Activated CD8-positive, alpha-beta T cell treated with anti-CD3 and anti-CD28 coated beads for 36 hours (primary cell): ENCODE results near the gene XRN1. TPM values are rescaled to one million over a fixed set of nuclear protein-coding genes. Genes with fewer than 3 reads are reported as not detected.
"Not testable (repeated sequence)": the region's sequence is repeated elsewhere in the genome, so short reads cannot be mapped to it uniquely, and the experiment has no call there.

Experiments
- ATAC-seq: fragments of 200-7000 bp; cut with Tn5 transposase; one replicate; pipeline ENCODE4 v1.10.0; 2021; ENCODE audit warnings: mild to moderate bottlenecking, moderate library complexity
- CTCF ChIA-PET: fragments of 350-600 bp; sonication (Branson Sonifier 250); formaldehyde crosslinking; loops from one replicate; lab custom pipeline; 2021; ENCODE audit warnings: antibody characterized with exemption; lab: Charles Lee
- POLR2A ChIA-PET: fragments of 350-600 bp; sonication (Branson Sonifier 250); formaldehyde crosslinking; loops from one replicate; lab custom pipeline; 2021; ENCODE audit warnings: antibody characterized with exemption; lab: Charles Lee
- DNase-seq: peaks from one replicate; pipeline ENCODE4 v3.0.0-alpha.2; 2020
- H3K27ac Mint-ChIP-seq: one replicate; pipeline ENCODE4 v1.8.0; 2021; ENCODE audit warnings: mild to moderate bottlenecking, mixed read lengths
- H3K27me3 Mint-ChIP-seq: one replicate; pipeline ENCODE4 v1.8.0; 2021; ENCODE audit warnings: mixed read lengths
- H3K36me3 Mint-ChIP-seq: one replicate; pipeline ENCODE4 v1.8.0; 2021; ENCODE audit warnings: low read depth, mixed read lengths
- H3K4me1 Mint-ChIP-seq: one replicate; pipeline ENCODE4 v1.8.0; 2021; ENCODE audit warnings: low read depth, mixed read lengths
- H3K4me3 Mint-ChIP-seq: one replicate; pipeline ENCODE4 v1.8.0; 2021; ENCODE audit warnings: mild to moderate bottlenecking, moderate library complexity, mixed read lengths
- H3K9me3 Mint-ChIP-seq: one replicate; pipeline ENCODE4 v1.8.0; 2021; ENCODE audit warnings: mixed read lengths
- CTCF ChIP-seq: fragments of 200-600 bp; IDR thresholded peaks from one replicate; pipeline ENCODE4 v1.8.0; 2022; ENCODE audit warnings: antibody characterized with exemption, mild to moderate bottlenecking
- intact Hi-C: fragments of 100-400 bp; cut with micrococcal nuclease; formaldehyde crosslinking; loops from one replicate; pipeline ENCODE4 v1.10.0; 2022
- total RNA-seq, 2 experiments: library from RNA; stranded (reverse); gene quantifications; one replicate each; pipeline ENCODE4 v1.2.3, GENCODE V29; 2021

XRN1 gene
- total RNA-seq, 2 experiments from 2014 or later: 41.3 to 43.5 TPM

GRCh38 chr3:142447301-142447851, 461 bp downstream of the XRN1 start:
- H3K4me3 Mint-ChIP-seq: peak overlapping the region; percentile 96
- H3K9me3 Mint-ChIP-seq: no peaks in the 10 kb centered on the region
- intact Hi-C loops: loop anchor here (5.0 kb wide), 2 partner anchors 60 to 555 kb away; partner anchors contain the start of gene U2SURP
- CTCF ChIA-PET: no interaction called here
- POLR2A ChIA-PET: interaction anchor here (0.7 to 1.5 kb wide), 3 partner anchors 60 to 570 kb away, joined by 3 to 8 read pairs (median 4); partner anchors contain the start of gene ATR
- TF ChIP-seq CTCF: no peak
- H3K27ac Mint-ChIP-seq: peak overlapping the region; percentile 98
- H3K4me1 Mint-ChIP-seq: peaks cover 29% of the 10 kb centered on the region
- H3K27me3 Mint-ChIP-seq: no peaks in the 10 kb centered on the region
- H3K36me3 Mint-ChIP-seq: peaks cover 35% of the 10 kb centered on the region
- ATAC-seq: peak; percentile 28
- peak; percentile 72 for DNase-seq

- peak; percentile 43 for DNase-seq
- ChIA-PET POLR2A (interaction anchor here (1.5 kb wide), 1 partner anchor 133 kb away, joined by 8 read pairs; the partner anchor contains the start of gene ATR), CTCF (interaction anchor here (0.6 kb wide), 1 partner anchor 66 kb away, joined by 3 read pairs; no protein-coding TSS in a partner anchor)
- no peak for TF ChIP-seq CTCF
- intact Hi-C loops: loop anchor here (5.0 kb wide), 2 partner anchors 61 to 556 kb away; partner anchors contain the start of gene U2SURP
- H3K4me1 Mint-ChIP-seq: peaks cover 33% of the 10 kb centered on the region
- H3K4me3 Mint-ChIP-seq: peak overlapping the region; percentile 96
- peak; percentile 49 for ATAC-seq
- H3K27me3 Mint-ChIP-seq: no peaks in the 10 kb centered on the region
- no peaks in the 10 kb centered on the region for H3K9me3 Mint-ChIP-seq
- peak overlapping the region; percentile 98 for H3K27ac Mint-ChIP-seq
- peaks cover 31% of the 10 kb centered on the region for H3K36me3 Mint-ChIP-seq
Measured at GRCh38 chr3:142445816-142446254, 2.0 kb downstream of the XRN1 start.

GRCh38 chr3:142444343-142444742, 3.5 kb downstream of the XRN1 start:
- peaks cover 38% of the 10 kb centered on the region for H3K4me1 Mint-ChIP-seq
- H3K27ac Mint-ChIP-seq: no peak overlapping the region
- no peaks in the 10 kb centered on the region for H3K9me3 Mint-ChIP-seq
- ChIA-PET CTCF (interaction anchor here (0.5 to 1.0 kb wide), 2 partner anchors 30 to 113 kb away, joined by 3 to 4 read pairs; no protein-coding TSS in a partner anchor), POLR2A (no interaction called here)
- DNase-seq (no peak), ATAC-seq (no peak)
- peaks cover 23% of the 10 kb centered on the region for H3K36me3 Mint-ChIP-seq
- TF ChIP-seq CTCF: no peak
- H3K4me3 Mint-ChIP-seq: no peak overlapping the region
- H3K27me3 Mint-ChIP-seq: no peaks in the 10 kb centered on the region
- intact Hi-C loops: no loop called here

- H3K27ac Mint-ChIP-seq, intact Hi-C loops: not testable (repeated sequence)
Measured at GRCh38 chr3:142443060-142443459, 4.8 kb downstream of the XRN1 start.

GRCh38 chr3:142439499-142440220, 8.2 kb downstream of the XRN1 start:
- DNase-seq, H3K9me3 Mint-ChIP-seq, H3K4me3 Mint-ChIP-seq, H3K27ac Mint-ChIP-seq, ATAC-seq, CTCF ChIA-PET, H3K27me3 Mint-ChIP-seq, intact Hi-C loops: not testable (repeated sequence)
- POLR2A ChIA-PET: interaction anchor here (0.6 kb wide), 1 partner anchor 49 kb away, joined by 3 read pairs; no protein-coding TSS in a partner anchor
- Mint-ChIP-seq H3K4me1 (peaks cover 45% of the 10 kb centered on the region), H3K36me3 (peaks cover 21% of the 10 kb centered on the region)

More at GRCh38 chr3:142443060-142443459, 4.8 kb downstream of the XRN1 start:
- ChIA-PET CTCF (interaction anchor here (1.2 kb wide), 1 partner anchor 9 kb away, joined by 5 read pairs; no protein-coding TSS in a partner anchor), POLR2A (interaction anchor here (0.6 kb wide), 2 partner anchors 93 to 952 kb away, joined by 3 to 5 read pairs; no protein-coding TSS in a partner anchor)
- H3K9me3 Mint-ChIP-seq, H3K4me3 Mint-ChIP-seq, H3K27me3 Mint-ChIP-seq, ATAC-seq, DNase-seq: not testable (repeated sequence)
- H3K4me1 Mint-ChIP-seq: peaks cover 47% of the 10 kb centered on the region
- peaks cover 25% of the 10 kb centered on the region for H3K36me3 Mint-ChIP-seq

- Mint-ChIP-seq H3K36me3 (peaks cover 15% of the 10 kb centered on the region), H3K4me1 (peaks cover 38% of the 10 kb centered on the region)
- ATAC-seq, intact Hi-C loops, POLR2A ChIA-PET, DNase-seq, H3K4me3 Mint-ChIP-seq, H3K27ac Mint-ChIP-seq, H3K9me3 Mint-ChIP-seq, H3K27me3 Mint-ChIP-seq, CTCF ChIA-PET: not testable (repeated sequence)
Measured at GRCh38 chr3:142438096-142438495, 9.7 kb downstream of the XRN1 start.
